HK-2 (cell line): ENCODE measurements around the gene IL1RAP.
"Not testable (repeated sequence)": the region's sequence is repeated elsewhere in the genome, so short reads cannot be mapped to it uniquely, and the experiment has no call there.

Experiments
- DNase-seq: peaks from one replicate; pipeline ENCODE4 v3.0.0-alpha.2; 2018; ENCODE audit not compliant: unreplicated experiment

IL1RAP gene

GRCh38 chr3:190506271-190506670, 7.6 kb upstream of the IL1RAP start:
- DNase-seq: no peak

DNA sequence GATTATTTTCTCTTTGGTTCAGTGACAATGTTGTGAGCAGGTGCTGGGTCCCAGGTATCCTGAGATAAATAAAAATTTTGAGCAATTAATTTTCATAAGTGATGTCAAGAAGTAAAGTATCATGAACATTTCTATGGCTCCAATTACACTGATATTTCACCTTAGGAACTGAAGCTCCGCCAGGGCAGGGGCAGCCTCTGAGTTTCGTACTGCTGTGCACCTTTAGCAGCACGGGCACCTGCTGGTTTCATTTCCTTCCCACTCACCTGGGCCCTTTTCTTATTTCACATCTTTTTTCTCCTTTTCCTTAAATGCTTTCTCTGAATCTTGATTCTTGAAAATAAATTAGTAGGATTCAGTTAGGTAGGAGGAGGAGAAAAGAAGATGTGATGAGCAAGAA, 1.2 kb upstream of the IL1RAP start:
- no peak for DNase-seq

- peak; percentile 51 for DNase-seq
Measured at GRCh38 chr3:190514413-190515153, 698 bp downstream of the IL1RAP start.

GRCh38 chr3:190516416-190516815, 2.5 kb downstream of the IL1RAP start:
- no peak for DNase-seq

DNA sequence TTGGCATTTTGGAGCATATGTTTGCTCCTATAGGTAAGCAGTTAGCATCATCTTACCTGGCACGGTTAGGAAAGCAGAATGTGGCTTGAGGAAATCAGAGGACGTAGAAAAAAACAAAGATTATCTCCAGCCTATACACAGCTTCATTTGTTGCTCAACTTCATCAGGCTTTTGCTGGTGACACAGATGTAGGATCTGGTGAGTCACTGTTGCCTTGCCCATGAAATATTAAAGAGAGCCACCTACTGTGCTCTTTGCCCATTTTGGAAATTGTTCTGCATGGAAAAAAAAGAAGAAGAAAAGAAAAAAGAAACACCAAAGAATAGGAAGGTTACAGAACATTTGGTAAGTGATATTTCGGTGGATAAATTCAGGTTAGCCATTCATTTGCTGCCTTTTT, 3.8 kb downstream of the IL1RAP start:
- DNase-seq: no peak

DNA sequence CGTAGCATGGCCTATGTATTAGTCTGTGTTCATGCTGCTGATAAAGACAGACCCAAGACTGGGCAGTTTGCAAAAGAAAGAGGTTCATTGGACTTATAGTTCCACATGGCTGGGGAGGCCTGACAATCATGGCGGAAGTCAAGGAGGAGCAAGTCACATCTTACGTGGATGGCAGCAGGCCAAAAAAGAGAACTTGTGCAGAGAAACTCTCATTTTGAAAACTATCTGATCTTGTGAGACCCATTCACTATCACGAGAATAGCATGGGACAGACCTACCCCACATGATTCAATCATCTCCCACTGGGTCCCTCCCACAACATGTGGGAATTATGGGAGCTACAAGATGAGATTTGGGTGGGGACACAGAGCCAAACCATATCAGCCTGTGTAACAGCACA, 4.6 kb downstream of the IL1RAP start:
- DNase-seq: not testable (repeated sequence)

- DNase-seq: no peak
Measured at GRCh38 chr3:190519886-190520285, 6.0 kb downstream of the IL1RAP start.

DNA sequence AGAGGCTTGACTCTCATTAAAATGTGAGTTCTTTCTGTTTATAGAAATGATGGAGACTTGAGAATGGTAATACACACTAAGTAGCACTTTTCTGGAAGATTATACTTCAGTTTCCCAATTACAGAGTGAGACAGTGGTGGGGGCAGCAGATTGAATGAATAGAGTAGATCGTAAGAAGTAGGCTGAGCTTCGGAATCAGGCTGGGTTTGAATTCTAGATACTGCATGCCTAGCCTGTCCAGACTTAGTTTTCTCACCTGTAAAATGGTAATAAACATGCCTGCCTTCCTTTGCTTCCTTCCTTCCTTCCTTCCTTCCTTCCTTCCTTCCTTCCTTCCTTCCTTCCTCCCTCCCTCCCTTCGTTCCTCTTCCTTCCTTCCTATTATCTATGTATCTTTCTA, 8.1 kb downstream of the IL1RAP start:
- DNase-seq: no peak

DNA sequence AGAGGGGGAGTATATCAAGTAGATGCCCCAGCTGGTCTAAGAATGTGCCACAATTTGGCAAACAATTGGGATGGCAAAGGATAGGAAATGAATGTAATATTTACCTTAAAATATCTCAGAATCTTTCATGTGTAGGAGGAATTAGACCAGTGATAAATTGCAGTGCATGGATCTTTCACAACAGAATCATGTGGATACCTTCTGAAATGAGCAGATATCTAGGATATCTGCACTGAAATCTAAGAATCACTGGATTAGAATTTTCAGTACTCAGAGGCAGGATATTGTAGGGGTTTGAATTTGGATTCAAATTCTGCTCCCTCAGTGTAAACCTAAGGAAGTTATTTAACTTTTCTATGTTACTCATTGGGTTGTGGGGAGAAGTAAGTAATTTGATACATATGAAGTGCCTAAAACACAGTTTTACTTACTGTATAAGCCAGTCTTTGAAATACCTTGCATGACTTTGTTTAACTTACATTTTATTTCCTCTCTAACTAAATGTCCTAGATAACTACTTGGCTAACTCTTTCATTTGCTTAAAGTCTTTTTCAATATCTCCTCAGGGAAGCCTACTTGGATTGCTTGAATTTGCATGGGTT, 8.8 kb downstream of the IL1RAP start:
- DNase-seq: no peak

DNA sequence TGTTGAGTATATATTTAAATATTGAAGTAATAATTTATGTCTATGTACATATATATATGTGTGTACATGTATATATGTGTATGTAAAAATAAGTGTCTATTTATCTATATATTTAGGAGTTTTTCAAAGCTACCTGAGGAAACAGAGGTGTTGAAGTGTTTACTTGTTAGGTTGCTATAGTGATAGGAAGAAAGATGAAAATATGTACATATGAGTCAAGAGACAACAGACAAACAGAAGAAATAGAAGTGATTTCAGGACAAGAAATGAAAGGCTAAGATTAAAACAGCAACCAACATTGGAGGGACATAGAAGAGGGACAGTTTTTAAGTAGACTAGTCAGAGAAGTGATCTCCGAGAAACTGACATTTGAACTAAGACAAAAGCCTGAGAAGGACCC, 11.1 kb downstream of the IL1RAP start:
- DNase-seq: no peak

- no peak for DNase-seq
Measured at GRCh38 chr3:190525634-190526033, 11.7 kb downstream of the IL1RAP start.

GRCh38 chr3:190526787-190527762, 13.2 kb downstream of the IL1RAP start:
- no peak for DNase-seq

DNA sequence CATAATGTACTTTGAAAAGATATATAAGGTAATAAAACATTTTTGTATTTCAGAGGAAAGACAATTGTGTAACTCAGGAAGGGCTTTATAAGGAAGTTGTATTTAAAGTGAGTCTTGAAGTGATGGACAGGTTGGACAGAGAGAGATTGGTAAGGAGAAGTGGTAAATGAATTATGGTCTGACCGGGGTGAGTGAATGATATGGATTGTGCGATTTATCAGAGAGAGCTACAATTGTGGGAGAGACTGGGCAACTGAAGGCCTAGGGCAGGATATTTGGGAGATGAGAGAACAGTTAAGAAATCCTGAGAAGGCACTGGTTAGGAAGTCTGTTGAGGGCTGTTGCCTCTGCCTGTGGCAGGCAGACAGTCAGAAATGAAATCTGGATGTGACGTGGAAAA, 14.8 kb downstream of the IL1RAP start:
- DNase-seq: no peak

DNA sequence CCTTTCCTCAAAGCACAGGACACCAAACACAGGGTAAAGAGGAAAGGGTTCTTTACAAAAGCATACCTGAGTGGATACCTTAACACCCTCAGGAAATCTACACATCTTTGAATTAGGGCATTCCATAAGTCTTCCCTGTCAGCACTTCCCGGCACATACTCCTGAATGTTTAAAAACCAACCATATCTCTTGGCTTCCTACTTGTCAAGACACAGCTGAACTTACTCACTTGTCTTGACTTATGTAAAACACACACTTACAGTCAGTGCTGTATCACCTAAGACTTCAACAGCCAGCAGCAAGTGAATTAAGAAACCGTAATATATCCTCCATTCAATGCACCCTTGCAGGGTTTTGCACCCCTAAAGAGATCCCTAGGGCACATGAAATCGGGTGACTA, 17.5 kb downstream of the IL1RAP start:
- no peak for DNase-seq

DNA sequence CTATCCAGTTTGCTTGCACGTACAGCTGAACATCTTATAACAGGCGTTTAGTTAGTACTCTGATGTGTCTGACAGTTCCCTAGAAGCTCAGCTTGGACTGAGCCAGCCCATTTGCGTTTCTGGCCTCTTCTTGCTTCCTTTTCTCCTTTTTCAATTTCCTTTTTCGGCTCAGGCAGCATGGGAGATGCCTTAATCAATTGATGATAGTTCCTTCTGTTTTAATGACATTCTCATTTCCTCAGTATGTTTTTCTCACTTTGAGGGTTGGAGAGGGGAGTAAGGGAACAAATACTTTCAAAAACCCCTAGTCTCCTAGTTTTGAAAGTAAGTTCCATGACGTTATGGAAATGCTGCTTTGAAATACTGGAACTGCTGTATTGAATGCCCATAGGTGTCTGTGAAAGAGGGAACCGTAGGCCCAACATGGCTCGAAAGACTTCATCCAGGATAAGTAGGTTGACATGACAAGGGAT, 18.9 kb downstream of the IL1RAP start:
- no peak for DNase-seq

DNA sequence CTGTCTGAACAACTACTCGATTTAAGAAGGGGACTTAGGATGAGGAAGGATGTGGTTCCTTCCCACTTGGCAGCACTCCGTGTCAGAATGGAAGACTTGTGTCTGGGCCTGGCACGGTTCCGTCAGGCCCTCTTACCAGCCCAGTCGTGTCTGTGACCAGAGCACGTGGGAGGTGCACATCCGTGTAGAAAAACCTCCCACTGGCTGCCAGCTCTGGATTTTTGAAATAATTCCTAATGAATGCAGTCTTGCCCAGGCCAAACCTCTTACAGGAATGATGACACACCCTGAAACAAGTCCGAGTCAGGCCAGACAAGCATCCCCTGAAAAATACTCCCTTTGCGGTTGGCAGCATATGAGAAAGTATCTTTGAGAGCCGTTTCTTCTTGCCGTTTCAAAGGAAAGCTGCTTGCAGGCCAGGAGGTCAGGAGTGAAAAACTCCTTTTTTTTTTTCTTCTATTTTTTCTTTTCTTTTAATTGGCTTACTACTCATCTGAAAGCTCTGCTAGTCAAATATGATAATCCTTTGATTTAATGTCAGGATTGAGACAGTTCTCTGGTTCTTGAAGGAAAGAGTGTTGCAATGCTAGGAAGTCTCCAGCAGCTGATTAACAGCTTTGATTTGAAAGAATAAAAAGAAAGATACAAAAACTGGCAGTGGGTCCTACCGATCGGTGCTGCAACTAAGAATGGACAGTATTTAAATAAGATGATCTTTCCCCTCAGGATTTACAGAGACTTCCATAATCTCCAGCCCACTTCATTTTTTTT, 19.8 kb downstream of the IL1RAP start:
- DNase-seq: peak; percentile 46

GRCh38 chr3:190534386-190534785, 20.5 kb downstream of the IL1RAP start:
- no peak for DNase-seq

DNA sequence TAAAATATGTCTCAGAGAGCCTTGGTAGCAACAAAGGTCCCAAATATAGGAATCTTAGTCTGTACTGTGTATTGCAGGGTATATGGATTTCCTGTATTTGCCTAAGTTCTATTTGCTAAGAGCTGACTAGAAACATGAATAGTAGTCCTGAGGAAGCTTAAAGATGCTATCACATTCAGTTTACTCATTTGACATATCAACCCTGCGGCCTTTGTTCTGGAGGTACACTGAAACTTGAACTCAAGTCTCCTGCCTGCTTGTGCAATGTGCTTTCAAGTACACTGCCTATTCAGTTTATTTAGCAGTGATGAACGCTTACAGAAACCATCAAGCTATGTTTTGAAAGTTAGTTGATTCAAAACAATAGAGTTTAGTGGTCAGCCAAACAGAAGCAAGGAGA, 21.1 kb downstream of the IL1RAP start:
- DNase-seq: no peak

DNA sequence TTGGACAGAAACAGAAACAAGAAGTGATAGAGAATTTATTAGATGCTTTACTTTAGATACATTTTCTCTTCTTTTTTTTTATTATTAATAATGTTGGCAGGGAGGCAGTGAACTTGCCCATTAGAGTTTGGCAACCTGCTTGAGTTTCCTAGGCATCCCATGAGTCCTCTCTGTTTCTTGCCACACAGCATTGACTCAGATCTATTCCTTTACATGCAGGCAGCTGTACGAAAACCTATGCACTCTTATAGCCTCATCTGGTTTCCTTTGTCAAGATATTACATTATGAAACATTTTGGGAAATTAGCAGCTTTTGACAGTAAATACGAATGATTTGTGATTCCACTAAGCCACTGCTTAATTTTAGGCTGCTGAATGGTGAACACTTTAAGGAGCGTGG, 23.3 kb downstream of the IL1RAP start:
- no peak for DNase-seq

DNA sequence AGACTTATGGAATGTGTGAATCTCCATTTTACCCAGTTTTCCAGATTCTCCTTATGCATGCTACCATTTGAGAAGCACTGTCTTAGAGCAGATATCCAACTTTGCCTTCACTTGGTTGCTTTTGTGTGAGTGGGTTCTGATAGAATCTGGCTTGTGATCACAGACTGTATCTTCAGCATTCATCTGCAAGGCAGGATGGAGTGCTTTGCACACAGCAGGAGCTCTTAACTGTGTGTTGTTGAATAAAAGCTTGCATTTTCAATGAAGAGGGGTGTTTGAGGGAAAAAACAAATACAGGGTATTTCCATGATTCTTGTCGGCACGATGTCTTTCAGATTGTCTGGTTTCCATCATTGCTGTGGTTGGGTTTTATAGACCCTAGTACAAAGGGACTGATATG, 24.4 kb downstream of the IL1RAP start:
- no peak for DNase-seq

DNA sequence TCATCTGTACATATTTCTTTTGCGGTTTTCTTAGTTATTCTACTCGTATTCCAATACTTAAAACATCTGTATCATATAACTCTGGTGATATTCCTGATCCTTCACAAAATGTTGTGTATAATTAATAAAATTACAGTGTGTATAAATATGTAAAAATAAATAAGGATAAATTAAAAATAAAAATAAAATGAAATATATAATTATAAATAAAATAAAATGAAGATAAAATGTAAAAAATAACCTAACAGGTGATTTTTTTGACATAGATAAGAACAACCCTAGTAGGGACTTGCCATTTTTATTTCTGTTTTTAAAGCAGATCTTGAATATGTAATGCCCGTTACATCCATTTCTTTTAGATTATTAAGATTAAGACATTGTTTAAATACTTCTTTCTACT, 25.6 kb downstream of the IL1RAP start:
- no peak for DNase-seq

GRCh38 chr3:190541008-190541407, 27.1 kb downstream of the IL1RAP start:
- no peak for DNase-seq
